ENCODE data around the gene PPP2R5C.

PPP2R5C gene

DNA sequence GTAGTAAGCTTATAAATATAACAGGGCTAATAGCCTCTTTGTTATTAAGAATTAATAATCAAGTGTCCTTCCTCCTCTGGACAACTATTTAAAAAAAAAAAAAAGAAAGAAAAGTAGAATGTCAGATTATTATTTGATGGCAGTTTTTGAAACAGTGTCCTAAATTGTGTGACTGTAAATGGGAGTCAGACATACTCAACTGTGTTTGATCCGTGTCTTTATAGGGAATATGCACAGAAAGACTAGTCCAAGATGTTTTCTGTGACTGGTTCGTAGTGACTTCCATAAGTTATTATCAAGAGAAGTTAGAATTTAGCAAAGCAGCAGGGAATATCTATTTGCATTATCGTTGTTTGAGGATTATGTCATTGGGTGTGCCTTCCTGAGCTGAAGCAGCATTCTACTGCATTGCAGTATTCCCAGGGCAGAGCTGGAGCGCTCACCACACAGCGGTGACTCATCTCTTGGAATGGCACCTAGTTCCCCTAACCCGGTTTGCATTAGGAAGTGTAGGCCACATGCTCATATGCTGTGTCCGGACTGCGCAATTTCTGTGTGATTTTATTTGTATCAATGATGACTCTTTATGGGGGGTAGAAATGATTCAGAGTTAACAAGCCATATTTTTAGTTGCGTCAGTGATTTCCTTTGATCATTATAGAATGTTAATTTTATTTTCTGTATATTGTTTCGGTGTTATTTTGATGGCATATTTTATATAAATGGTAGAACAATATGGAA is 210.8 kb downstream of the PPP2R5C start:
- DNase-seq = no peak

- no peak for DNase-seq
These were observed 211.8 kb downstream of the PPP2R5C start for GRCh38 chr14:101973356-101973755.

GRCh38 chr14:101975231-101975630 is 213.7 kb downstream of the PPP2R5C start:
- no peak for DNase-seq
